GM18907 (cell line): ENCODE measurements around the gene METTL23.
"Not testable (repeated sequence)": the region's sequence is repeated elsewhere in the genome, so short reads cannot be mapped to it uniquely, and the experiment has no call there.

ENCODE experiments used
- ATAC-seq: cut with Tn5 transposase; IDR thresholded peaks from one replicate; pipeline ENCODE4 v1.9.1; 2021; ENCODE audit warnings: mild to moderate bottlenecking, moderate library complexity; ENCODE audit not compliant: unreplicated experiment

METTL23 gene

GRCh38 chr17:76732734-76733617 is 6.3 kb downstream of the METTL23 start:
- ATAC-seq: no peak

- ATAC-seq: no peak
These were observed 6.9 kb downstream of the METTL23 start for GRCh38 chr17:76733618-76733957.

GRCh38 chr17:76734080-76734840 is 7.6 kb downstream of the METTL23 start:
- ATAC-seq: no peak

- no peak for ATAC-seq
These were observed 8.4 kb downstream of the METTL23 start for GRCh38 chr17:76735006-76735405.

GRCh38 chr17:76735586-76736348 is 9.1 kb downstream of the METTL23 start:
- no peak for ATAC-seq

- ATAC-seq: peak; percentile 8
These were observed 9.9 kb downstream of the METTL23 start for GRCh38 chr17:76736349-76737081.

- ATAC-seq: peak; percentile 71
These were observed 10.5 kb downstream of the METTL23 start, which contains the start of gene SRSF2 for GRCh38 chr17:76737082-76737675. Gene SRSF2 (minus strand): TSS chr17:76737331. CDS start chr17:76737160, 171 bp downstream.

GRCh38 chr17:76737676-76738467 is 11.2 kb downstream of the METTL23 start, which contains the start of gene MFSD11:
Gene MFSD11 (plus strand): TSS chr17:76738119. CDS start chr17:76738353, 234 bp downstream.
- ATAC-seq: peak; percentile 69

- ATAC-seq: no peak
These were observed 11.8 kb downstream of the METTL23 start for GRCh38 chr17:76738468-76738850.

GRCh38 chr17:76739568-76740115 is 13.0 kb downstream of the METTL23 start:
- ATAC-seq: not testable (repeated sequence)

GRCh38 chr17:76740329-76741118 is 13.9 kb downstream of the METTL23 start:
- no peak for ATAC-seq

- ATAC-seq: no peak
These were observed 16.3 kb downstream of the METTL23 start for GRCh38 chr17:76742958-76743357.

- no peak for ATAC-seq
These were observed 18.1 kb downstream of the METTL23 start for GRCh38 chr17:76744747-76745146.

- not testable (repeated sequence) for ATAC-seq
These were observed 19.1 kb downstream of the METTL23 start for GRCh38 chr17:76745785-76746184.

- ATAC-seq: no peak
These were observed 21.2 kb downstream of the METTL23 start for GRCh38 chr17:76747716-76748363.

GRCh38 chr17:76748657-76749056 is 22.0 kb downstream of the METTL23 start:
- no peak for ATAC-seq

- no peak for ATAC-seq
These were observed 24.9 kb downstream of the METTL23 start for GRCh38 chr17:76751416-76751993.
